ENCODE data around the gene U2AF2. TPM values are rescaled to one million over a fixed set of nuclear protein-coding genes. Genes with fewer than 3 reads are reported as not detected.

U2AF2 gene
- total and polyA plus RNA-seq, 2 of the 8 experiments (the other 6 are each of a cell fraction or from before 2014, with no cell fraction given), result 162 to 252 TPM

DNA sequence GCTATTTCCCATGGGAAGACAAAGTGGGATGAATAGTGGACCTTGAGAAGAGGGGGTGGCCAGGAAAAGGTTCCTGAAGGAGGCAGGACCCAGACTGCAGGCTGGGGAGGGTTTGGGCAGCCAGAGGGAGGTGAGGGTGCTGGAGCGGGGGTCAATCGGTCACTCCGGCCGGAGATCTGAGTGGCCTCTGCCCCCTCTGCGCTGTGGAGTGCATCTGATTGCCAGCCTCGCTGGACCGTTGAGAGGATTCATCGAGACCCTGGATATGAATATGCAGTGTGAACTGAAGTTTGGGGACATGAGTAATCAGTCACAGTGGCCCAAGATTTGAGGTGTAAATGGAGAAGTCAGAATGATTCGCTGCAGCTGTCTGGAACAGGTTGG, 19.5 kb upstream of the U2AF2 start:
- H4K5ac ChIP-seq (ENCODE audit: insufficient read length, low read depth, low read length), result peak overlapping the region; percentile 79
- no peaks in the 10 kb centered on the region for H3K27me3 ChIP-seq (replicated peaks in 1 of 4; ENCODE audit: control insufficient read depth in 3 of 4, extremely low read depth in 1 of 4, insufficient read depth in 3 of 4, low read length in 3 of 4)
- ChIA-PET CTCF (ENCODE audit: partially characterized antibody) (interaction anchor here (2.6 kb wide), 1 partner anchor 29 kb away, joined by 9 read pairs; the partner anchor contains the start of gene ZNF865), POLR2A (ENCODE audit: partially characterized antibody) (interaction anchor here (0.8 to 8.8 kb wide), 5 partner anchors 11 to 149 kb away, joined by 3 to 96 read pairs (median 4); partner anchors contain the start of genes CCDC106, ZNF581 and ZNF784)
- no peak overlapping the region for H2BK120ac ChIP-seq (replicated peaks; ENCODE audit: low read depth, low read length)
- peaks cover 4 to 25% of the 10 kb centered on the region in 2 experiments; a peak in 3 of 4 replicates for H3K79me2 ChIP-seq (ENCODE audit: control insufficient read depth in 1 of 2, insufficient read depth in 2 of 2, low read length in 2 of 2)
- peak overlapping the region; percentile 68 to 99 (median 92) for H3K4me3 ChIP-seq (ENCODE audit: extremely low read depth in 1 of 4, insufficient read depth in 2 of 4, low read depth in 3 of 4, low read length in 4 of 4)
- H2AFZ ChIP-seq (ENCODE audit: low read length), result no peak overlapping the region
- peak overlapping the region; percentile 26 for H3K18ac ChIP-seq (ENCODE audit: extremely low read depth, low read length)
- H3K4ac ChIP-seq (replicated peaks; ENCODE audit: insufficient read length, low read depth, low read length), result no peak overlapping the region
- H3K9me3 ChIP-seq (ENCODE audit: insufficient read depth in 2 of 2, low read depth in 1 of 2, low read length in 1 of 2), result no peaks in the 10 kb centered on the region; a peak in 1 of 4 replicates
- FAIRE-seq, result no peak
- no peak for TF ChIP-seq NANOG (IDR thresholded peaks at IDR 0.05; ENCODE audit: insufficient read depth, low read depth, low read length, poor library complexity, severe bottlenecking)
- TF ChIP-seq CREB1 (IDR thresholded peaks at IDR 0.05), result no peak
- no peak for TF ChIP-seq YY1 (IDR thresholded peaks at IDR 0.05; ENCODE audit: low read depth, low read length)
- TF ChIP-seq KDM4A (IDR thresholded peaks at IDR 0.05; ENCODE audit: low read depth, low read length, severe bottlenecking), result peak; percentile 12
- H3K4me1 ChIP-seq (replicated peaks in 1 of 4; ENCODE audit: control insufficient read depth in 3 of 4, insufficient read depth in 4 of 4, low read length in 3 of 4), result peaks cover 6 to 9% (median 6%) of the 10 kb centered on the region in 4 experiments
- DNase-seq (ENCODE audit: low read depth in 1 of 2, low spot score in 2 of 2), result no peak
- peak overlapping the region; percentile 89; the same call in 1 of the 2 replicates for H4K8ac ChIP-seq (ENCODE audit: extremely low read depth, insufficient read depth, low read length)
- H2BK5ac ChIP-seq (ENCODE audit: low read depth, low read length), result peak overlapping the region; percentile 95
- H3K79me1 ChIP-seq (ENCODE audit: low read depth, low read length), result peaks cover 13% of the 10 kb centered on the region
- peak overlapping the region; percentile 5 for H3K56ac ChIP-seq (replicated peaks; ENCODE audit: insufficient read length, low read depth, low read length)
- H3K23ac ChIP-seq (ENCODE audit: insufficient read length), result no peak overlapping the region
- peaks cover 11% of the 10 kb centered on the region for H3K23me2 ChIP-seq (ENCODE audit: low read depth, low read length)
- H2BK12ac ChIP-seq (ENCODE audit: low read depth, low read length), result 0 out of 2 replicates have a peak overlapping the region, but pooled peaks have one; percentile 39
- peak overlapping the region; percentile 75 to 88 (median 80) for H3K9ac ChIP-seq (replicated peaks in 1 of 4; ENCODE audit: extremely low read depth in 1 of 4, low read depth in 3 of 4, low read length in 3 of 4)
- H2BK15ac ChIP-seq (ENCODE audit: low read length), result peak overlapping the region; percentile 46; the same call in 1 of the 2 replicates
- peaks cover 3 to 10% of the 10 kb centered on the region in 2 experiments for H4K20me1 ChIP-seq (replicated peaks in 1 of 2; ENCODE audit: control insufficient read depth in 1 of 2, insufficient read depth in 2 of 2, low read length in 2 of 2)
- peak overlapping the region; percentile 8 for H4K91ac ChIP-seq (replicated peaks; ENCODE audit: insufficient read length, low read length)
- H3K27ac ChIP-seq (ENCODE audit: low read depth, low read length), result peak overlapping the region; percentile 84
- H2BK20ac ChIP-seq (ENCODE audit: low read length), result no peak overlapping the region
- WGBS, 2 experiments (ENCODE audit: extremely low coverage in 1 of 2, insufficient coverage in 1 of 2, insufficient read length in 1 of 2, insufficient replicate concordance in 2 of 2, low coverage in 1 of 2, low lambda C conversion rate in 2 of 2, missing lambda C conversion rate in 1 of 2), result 18% methylated on average over 9 of the region's 9 CpGs; no CpG with 5 or more reads in 1 of the 2 experiments
- H2AK5ac ChIP-seq (ENCODE audit: low read depth, low read length), result no peak overlapping the region; the same call in 1 of the 2 replicates
- no peak overlapping the region for H3K14ac ChIP-seq (ENCODE audit: insufficient read length)
- H3K4me2 ChIP-seq (ENCODE audit: insufficient read depth in 1 of 2, low read depth in 2 of 2, low read length in 2 of 2), result peak overlapping the region; percentile 78 to 91
- H3K36me3 ChIP-seq (ENCODE audit: control insufficient read depth in 2 of 4, insufficient read depth in 4 of 4, low read length in 3 of 4), result no peaks in the 10 kb centered on the region

All from H1 (cell line).